HepG2 (cell line): ENCODE data around the gene SYNE2. TPM values are rescaled to one million over a fixed set of nuclear protein-coding genes. Genes with fewer than 3 reads are reported as not detected.

Experiments
- ATAC-seq: fragments of 200-7000 bp; cut with Tn5 transposase; 3 replicates; pipeline ENCODE4 v1.9.1; 2020; ENCODE audit warnings: mild to moderate bottlenecking, moderate library complexity
- BruUV-seq: library from RNA; stranded (reverse); fragments of 400-500 nt; replicated peaks from 2 replicates; lab custom pipeline; 2021; lab: Mats Ljungman, UMichigan
- CTCF ChIA-PET: fragments of 300-600 bp; formaldehyde crosslinking; extraction: SDS; loops from one replicate; lab custom pipeline; 2021; ENCODE audit warnings: low total read pairs, inconsistent platforms, low intra/inter-chr PET ratio; lab: Yijun Ruan, JAX
- POLR2A ChIA-PET: fragments of 350-600 bp; sonication (Branson Sonifier 250); formaldehyde crosslinking; loops from one replicate; lab custom pipeline; 2020; ENCODE audit warnings: antibody characterized with exemption, inconsistent platforms; lab: Yijun Ruan, JAX
- DNase-seq: peaks from one replicate; pipeline ENCODE4 v3.0.0-alpha.2; 2015; ENCODE audit warnings: low spot score
- FAIRE-seq: peaks from 3 replicates; lab custom pipeline; 2011; peaks lifted over from hg19 to GRCh38; lab: Jason Lieb, UNC
- H2AFZ ChIP-seq: one replicate; pipeline ENCODE4 v1.6.1; 2011; ENCODE audit warnings: low read length, inconsistent platforms
- H3K27ac ChIP-seq: fragments of 300-600 bp; 3 replicates; pipeline ENCODE4 v1.8.0; 2011; ENCODE audit warnings: mixed run types, mild to moderate bottlenecking, mixed read lengths, low read length, inconsistent platforms; ENCODE audit not compliant: insufficient read depth; ENCODE audit errors: extremely low read length
- H3K27me3 ChIP-seq, 2 experiments: fragments of 200-600 bp in 1 of 2; 2 replicates in 1 of 2; 3 replicates in 1 of 2; pipeline versions ENCODE4 v1.6.0 to v1.8.0; 2011; ENCODE audit warnings: low read length in 2 of 2, mild to moderate bottlenecking in 2 of 2, moderate library complexity in 2 of 2, inconsistent platforms in 1 of 2; ENCODE audit not compliant: insufficient read depth in 2 of 2, control insufficient read depth in 1 of 2
- H3K36me3 ChIP-seq, 2 experiments: fragments of 200-600 bp in 1 of 2; replicated peaks in 1 of 2; 2 replicates in 1 of 2; 3 replicates in 1 of 2; pipeline versions ENCODE4 v1.5.1 to v1.8.0; 2011; ENCODE audit warnings: low read length in 2 of 2, inconsistent platforms in 1 of 2; ENCODE audit not compliant: insufficient read depth in 2 of 2, control insufficient read depth in 1 of 2
- H3K4me1 ChIP-seq: 2 replicates; pipeline ENCODE4 v1.5.1; 2012; ENCODE audit warnings: low read length, inconsistent platforms; ENCODE audit not compliant: insufficient read depth
- H3K4me2 ChIP-seq: 2 replicates; pipeline ENCODE4 v1.6.0; 2011; ENCODE audit warnings: low read depth, low read length, inconsistent platforms
- H3K4me3 ChIP-seq, 3 experiments: fragments of 200-600 bp in 1 of 3; sonication (generic), shearing (Covaris generic) in 1 of 3; replicated peaks in 1 of 3; 2 replicates each; pipeline ENCODE4 v1.5.1; 2011 to 2016; ENCODE audit warnings: low read length in 3 of 3, inconsistent platforms in 2 of 3, low read depth in 2 of 3, mild to moderate bottlenecking in 2 of 3, control low read depth in 1 of 3, mixed read lengths in 1 of 3; ENCODE audit not compliant: insufficient read depth in 1 of 3
- H3K79me2 ChIP-seq: one replicate; pipeline ENCODE4 v1.6.1; 2011; ENCODE audit warnings: low read length, inconsistent platforms; ENCODE audit not compliant: insufficient read depth
- H3K9ac ChIP-seq: 2 replicates; pipeline ENCODE4 v1.6.0; 2011; ENCODE audit warnings: mild to moderate bottlenecking, low read depth, low read length, inconsistent platforms; ENCODE audit not compliant: insufficient read depth
- H3K9me3 ChIP-seq: 2 replicates; pipeline ENCODE4 v1.5.1; 2012; ENCODE audit warnings: mild to moderate bottlenecking, low read length
- H4K20me1 ChIP-seq: 2 replicates; pipeline ENCODE4 v1.6.0; 2011; ENCODE audit warnings: inconsistent platforms, mild to moderate bottlenecking, low read length, moderate library complexity; ENCODE audit not compliant: insufficient read depth
- ARNT2 ChIP-seq: sonication (generic); formaldehyde crosslinking; IDR thresholded peaks from 2 replicates; pipeline ENCODE4 v1.8.0; 2022; ENCODE audit warnings: mild to moderate bottlenecking, low read depth, missing genetic modification reagents, moderate library complexity
- DPF2 ChIP-seq: sonication (generic); formaldehyde crosslinking; IDR thresholded peaks from 2 replicates; pipeline ENCODE4 v1.4.0; 2020; ENCODE audit warnings: mild to moderate bottlenecking, low read depth, missing genetic modification reagents, borderline replicate concordance
- ETV6 ChIP-seq: sonication (generic); formaldehyde crosslinking; conservative IDR thresholded peaks from 2 replicates; pipeline ENCODE4 v1.4.0; 2020; ENCODE audit warnings: missing genetic modification reagents
- GTF3A ChIP-seq: sonication (generic); formaldehyde crosslinking; conservative IDR thresholded peaks from 2 replicates; pipeline ENCODE4 v1.4.0; 2020; ENCODE audit warnings: mild to moderate bottlenecking, missing genetic modification reagents
- NFYB ChIP-seq: sonication (generic); formaldehyde crosslinking; IDR thresholded peaks from 2 replicates; pipeline ENCODE4 v1.4.0; 2020; ENCODE audit warnings: missing genetic modification reagents
- ONECUT2 ChIP-seq: sonication (generic); formaldehyde crosslinking; IDR thresholded peaks from 2 replicates; pipeline ENCODE4 v1.4.0; 2020; ENCODE audit warnings: missing genetic modification reagents
- PRPF4 ChIP-seq: fragments of 200-400 bp; formaldehyde crosslinking; IDR thresholded peaks from 2 replicates; pipeline ENCODE4 v1.6.1; 2016; ENCODE audit warnings: low read length, low read depth; ENCODE audit not compliant: poor library complexity, severe bottlenecking
- RBM22 ChIP-seq: fragments of 200-400 bp; formaldehyde crosslinking; optimal IDR thresholded peaks from 2 replicates; pipeline ENCODE3; 2017; ENCODE audit warnings: mild to moderate bottlenecking, low read length, moderate library complexity
- SRF ChIP-seq: IDR thresholded peaks from 2 replicates; pipeline ENCODE4 v1.6.1; 2011; ENCODE audit warnings: mild to moderate bottlenecking, low read depth, low read length, moderate library complexity
- ZBTB21 ChIP-seq: sonication (generic); formaldehyde crosslinking; IDR thresholded peaks from 2 replicates; pipeline ENCODE4 v1.4.0; 2020; ENCODE audit warnings: missing genetic modification reagents
- ZNF225 ChIP-seq: sonication (generic); formaldehyde crosslinking; IDR thresholded peaks from 2 replicates; pipeline ENCODE4 v1.4.0; 2020; ENCODE audit warnings: mild to moderate bottlenecking, missing genetic modification reagents
- ZNF879 ChIP-seq: sonication (generic); formaldehyde crosslinking; IDR thresholded peaks from 2 replicates; pipeline ENCODE4 v1.8.1; 2023; ENCODE audit warnings: missing genetic modification reagents
- WGBS: methylation state at CpG from one replicate; pipeline ENCODE4 v1.1.6; 2017; ENCODE audit warnings: low lambda C conversion rate; 5-methylcytosine and 5-hydroxymethylcytosine counted together
- in situ Hi-C: cut with HindIII; loops from 2 replicates; pipeline ENCODE4 v1.10.0; 2017; ENCODE audit warnings: low pct_unique_long_range_greater_than_20kb; ENCODE audit not compliant: extremely low pct_ligation_motif_present
- intact Hi-C: fragments of 100-400 bp; cut with micrococcal nuclease; formaldehyde crosslinking; loops from one replicate; pipeline ENCODE4 v1.10.0; 2022; ENCODE audit not compliant: unreplicated experiment
- polyA plus RNA-seq, 8 experiments: library from polyadenylated mRNA; depleted of rRNA in 3 of 8; stranded (reverse) in 7 of 8; unstranded in 1 of 8; fragments of >200 nt; fragmentation: Illumina TruSeq in 4 of 8; extraction: Trizol in 4 of 8; gene quantifications; 2 replicates each; pipeline versions ENCODE4 v1.2.1 to v1.2.3, GENCODE V29; 2011 to 2016; ENCODE audit warnings: low read depth in 4 of 8, missing spikeins in 1 of 8, mixed read lengths in 1 of 8; ENCODE audit not compliant: insufficient read depth in 1 of 8
- total RNA-seq, 5 experiments: library from RNA; depleted of rRNA; stranded (reverse); fragments of >200 nt; fragmentation: Illumina TruSeq; extraction: Trizol; gene quantifications; 2 replicates each; pipeline ENCODE4 v1.2.3, GENCODE V29; 2016; ENCODE audit warnings: low read depth in 1 of 5
- TF ChIP-seq, protein P1 (sequence below): sonication (generic); formaldehyde crosslinking; IDR thresholded peaks from 2 replicates; pipeline ENCODE4 v1.4.0; 2020; ENCODE audit warnings: missing genetic modification reagents
- TF ChIP-seq, protein P2 (sequence below): fragments of 450-650 bp; IDR thresholded peaks from 2 replicates; pipeline ENCODE4 v1.6.1; 2017; ENCODE audit warnings: mild to moderate bottlenecking
- TF ChIP-seq, protein P3 (sequence below): sonication (generic); formaldehyde crosslinking; IDR thresholded peaks from 2 replicates; pipeline ENCODE4 v1.8.0; 2022; ENCODE audit warnings: mild to moderate bottlenecking, missing genetic modification reagents; ENCODE audit not compliant: insufficient replicate concordance

The SYNE2 gene
- total and polyA plus RNA-seq, 2 of the 13 experiments (the other 11 are each of a cell fraction or from before 2014, with no cell fraction given): 6.2 to 13.3 TPM

DNA sequence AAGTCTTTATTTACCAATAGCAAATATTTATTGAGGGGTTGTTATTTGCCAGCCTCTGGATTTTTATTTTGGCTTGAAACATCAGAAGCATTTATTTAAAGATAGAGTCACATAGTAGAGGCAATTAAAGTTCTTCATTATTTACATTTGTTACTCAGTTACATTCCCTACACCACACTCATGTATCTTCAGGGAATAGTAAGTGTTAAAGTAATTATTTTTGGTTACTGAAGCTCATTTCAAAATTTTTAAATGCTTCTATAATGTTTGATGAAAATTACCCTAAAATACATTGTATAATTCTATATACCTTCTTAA lies 235.8 kb downstream of the SYNE2 start (continued):
- TF ChIP-seq, protein P1, sequence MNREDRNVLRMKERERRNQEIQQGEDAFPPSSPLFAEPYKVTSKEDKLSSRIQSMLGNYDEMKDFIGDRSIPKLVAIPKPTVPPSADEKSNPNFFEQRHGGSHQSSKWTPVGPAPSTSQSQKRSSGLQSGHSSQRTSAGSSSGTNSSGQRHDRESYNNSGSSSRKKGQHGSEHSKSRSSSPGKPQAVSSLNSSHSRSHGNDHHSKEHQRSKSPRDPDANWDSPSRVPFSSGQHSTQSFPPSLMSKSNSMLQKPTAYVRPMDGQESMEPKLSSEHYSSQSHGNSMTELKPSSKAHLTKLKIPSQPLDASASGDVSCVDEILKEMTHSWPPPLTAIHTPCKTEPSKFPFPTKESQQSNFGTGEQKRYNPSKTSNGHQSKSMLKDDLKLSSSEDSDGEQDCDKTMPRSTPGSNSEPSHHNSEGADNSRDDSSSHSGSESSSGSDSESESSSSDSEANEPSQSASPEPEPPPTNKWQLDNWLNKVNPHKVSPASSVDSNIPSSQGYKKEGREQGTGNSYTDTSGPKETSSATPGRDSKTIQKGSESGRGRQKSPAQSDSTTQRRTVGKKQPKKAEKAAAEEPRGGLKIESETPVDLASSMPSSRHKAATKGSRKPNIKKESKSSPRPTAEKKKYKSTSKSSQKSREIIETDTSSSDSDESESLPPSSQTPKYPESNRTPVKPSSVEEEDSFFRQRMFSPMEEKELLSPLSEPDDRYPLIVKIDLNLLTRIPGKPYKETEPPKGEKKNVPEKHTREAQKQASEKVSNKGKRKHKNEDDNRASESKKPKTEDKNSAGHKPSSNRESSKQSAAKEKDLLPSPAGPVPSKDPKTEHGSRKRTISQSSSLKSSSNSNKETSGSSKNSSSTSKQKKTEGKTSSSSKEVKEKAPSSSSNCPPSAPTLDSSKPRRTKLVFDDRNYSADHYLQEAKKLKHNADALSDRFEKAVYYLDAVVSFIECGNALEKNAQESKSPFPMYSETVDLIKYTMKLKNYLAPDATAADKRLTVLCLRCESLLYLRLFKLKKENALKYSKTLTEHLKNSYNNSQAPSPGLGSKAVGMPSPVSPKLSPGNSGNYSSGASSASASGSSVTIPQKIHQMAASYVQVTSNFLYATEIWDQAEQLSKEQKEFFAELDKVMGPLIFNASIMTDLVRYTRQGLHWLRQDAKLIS (CRISPR knock-in tag): no peak
- no peak for TF ChIP-seq SRF
- no peak for TF ChIP-seq NFYB (CRISPR knock-in tag)
- TF ChIP-seq, protein P2, sequence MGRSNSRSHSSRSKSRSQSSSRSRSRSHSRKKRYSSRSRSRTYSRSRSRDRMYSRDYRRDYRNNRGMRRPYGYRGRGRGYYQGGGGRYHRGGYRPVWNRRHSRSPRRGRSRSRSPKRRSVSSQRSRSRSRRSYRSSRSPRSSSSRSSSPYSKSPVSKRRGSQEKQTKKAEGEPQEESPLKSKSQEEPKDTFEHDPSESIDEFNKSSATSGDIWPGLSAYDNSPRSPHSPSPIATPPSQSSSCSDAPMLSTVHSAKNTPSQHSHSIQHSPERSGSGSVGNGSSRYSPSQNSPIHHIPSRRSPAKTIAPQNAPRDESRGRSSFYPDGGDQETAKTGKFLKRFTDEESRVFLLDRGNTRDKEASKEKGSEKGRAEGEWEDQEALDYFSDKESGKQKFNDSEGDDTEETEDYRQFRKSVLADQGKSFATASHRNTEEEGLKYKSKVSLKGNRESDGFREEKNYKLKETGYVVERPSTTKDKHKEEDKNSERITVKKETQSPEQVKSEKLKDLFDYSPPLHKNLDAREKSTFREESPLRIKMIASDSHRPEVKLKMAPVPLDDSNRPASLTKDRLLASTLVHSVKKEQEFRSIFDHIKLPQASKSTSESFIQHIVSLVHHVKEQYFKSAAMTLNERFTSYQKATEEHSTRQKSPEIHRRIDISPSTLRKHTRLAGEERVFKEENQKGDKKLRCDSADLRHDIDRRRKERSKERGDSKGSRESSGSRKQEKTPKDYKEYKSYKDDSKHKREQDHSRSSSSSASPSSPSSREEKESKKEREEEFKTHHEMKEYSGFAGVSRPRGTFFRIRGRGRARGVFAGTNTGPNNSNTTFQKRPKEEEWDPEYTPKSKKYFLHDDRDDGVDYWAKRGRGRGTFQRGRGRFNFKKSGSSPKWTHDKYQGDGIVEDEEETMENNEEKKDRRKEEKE: no peak
- TF ChIP-seq, all 625 proteins: peak for 0

DNA sequence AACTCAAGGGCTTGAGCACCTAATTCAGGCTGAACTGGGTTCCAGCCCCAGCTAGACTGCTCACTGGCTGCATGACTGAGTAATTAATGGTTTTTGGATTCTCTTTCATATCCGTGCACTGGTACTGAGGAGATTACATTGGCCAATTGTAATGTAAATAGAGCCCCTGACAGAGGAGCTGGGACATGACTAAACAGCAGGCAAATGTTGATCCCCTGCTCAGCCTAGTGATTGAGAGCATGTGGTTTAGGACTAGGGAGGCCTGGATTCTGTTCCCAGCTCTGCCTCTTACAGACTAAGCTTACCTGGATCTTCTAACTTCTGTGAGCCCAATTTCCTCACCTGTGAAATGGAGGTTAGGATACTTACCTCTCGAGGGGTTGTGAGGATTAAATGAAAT lies 237.1 kb downstream of the SYNE2 start:
- Histone ChIP-seq H4K20me1 (no peaks in the 10 kb centered on the region), H3K27me3 (no peaks in the 10 kb centered on the region), H3K4me2 (no peak overlapping the region), H3K36me3 (no peaks in the 10 kb centered on the region), H3K9me3 (no peaks in the 10 kb centered on the region), H3K4me1 (no peaks in the 10 kb centered on the region), H3K27ac (no peak overlapping the region), H3K9ac (no peak overlapping the region), H3K79me2 (no peaks in the 10 kb centered on the region), H3K4me3 (no peak overlapping the region), H2AFZ (no peak overlapping the region)
- intact Hi-C loops (no loop called here), in situ Hi-C loops (no loop called here)
- DNase-seq: no peak
- ChIA-PET CTCF (no interaction called here), POLR2A (no interaction called here)
- 87% methylated on average over 2 of the region's 2 CpGs for WGBS
- BruUV-seq: no TSS peak
- no peak for ATAC-seq
- no peak for FAIRE-seq
- TF ChIP-seq ZNF879 (CRISPR knock-in tag) (no peak), ONECUT2 (no peak), ARNT2 (CRISPR knock-in tag) (no peak), DPF2 (CRISPR knock-in tag) (no peak), PRPF4 (no peak), ETV6 (CRISPR knock-in tag) (no peak), ZBTB21 (CRISPR knock-in tag) (no peak), ZNF225 (CRISPR knock-in tag) (no peak), GTF3A (CRISPR knock-in tag) (no peak), RBM22 (no peak)
- TF ChIP-seq, protein P3, sequence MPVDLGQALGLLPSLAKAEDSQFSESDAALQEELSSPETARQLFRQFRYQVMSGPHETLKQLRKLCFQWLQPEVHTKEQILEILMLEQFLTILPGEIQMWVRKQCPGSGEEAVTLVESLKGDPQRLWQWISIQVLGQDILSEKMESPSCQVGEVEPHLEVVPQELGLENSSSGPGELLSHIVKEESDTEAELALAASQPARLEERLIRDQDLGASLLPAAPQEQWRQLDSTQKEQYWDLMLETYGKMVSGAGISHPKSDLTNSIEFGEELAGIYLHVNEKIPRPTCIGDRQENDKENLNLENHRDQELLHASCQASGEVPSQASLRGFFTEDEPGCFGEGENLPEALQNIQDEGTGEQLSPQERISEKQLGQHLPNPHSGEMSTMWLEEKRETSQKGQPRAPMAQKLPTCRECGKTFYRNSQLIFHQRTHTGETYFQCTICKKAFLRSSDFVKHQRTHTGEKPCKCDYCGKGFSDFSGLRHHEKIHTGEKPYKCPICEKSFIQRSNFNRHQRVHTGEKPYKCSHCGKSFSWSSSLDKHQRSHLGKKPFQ: no peak
